CMK (cell line): ENCODE measurements around the gene RBM14.
"Not testable (repeated sequence)": the region's sequence is repeated elsewhere in the genome, so short reads cannot be mapped to it uniquely, and the experiment has no call there.

Source experiments
- DNase-seq: peaks from one replicate; pipeline ENCODE4 v3.0.0-alpha.2; 2010; ENCODE audit warnings: low read depth

Gene RBM14

GRCh38 chr11:66616379-66617154 lies at the start of gene RBM14:
TSS of gene RBM14 (plus strand) at chr11:66616630. CDS start at chr11:66616721, 91 bp downstream.
- peak; percentile 100 for DNase-seq

- no peak for DNase-seq
These were observed 48.7 kb upstream of the RBM14 start for GRCh38 chr11:66567787-66568123.

GRCh38 chr11:66568124-66568916 lies 48.1 kb upstream of the RBM14 start, which contains the start of gene CTSF:
TSS of gene CTSF (minus strand) at chr11:66568606. CDS start at chr11:66568486, 120 bp downstream.
- DNase-seq = peak; percentile 49

DNA sequence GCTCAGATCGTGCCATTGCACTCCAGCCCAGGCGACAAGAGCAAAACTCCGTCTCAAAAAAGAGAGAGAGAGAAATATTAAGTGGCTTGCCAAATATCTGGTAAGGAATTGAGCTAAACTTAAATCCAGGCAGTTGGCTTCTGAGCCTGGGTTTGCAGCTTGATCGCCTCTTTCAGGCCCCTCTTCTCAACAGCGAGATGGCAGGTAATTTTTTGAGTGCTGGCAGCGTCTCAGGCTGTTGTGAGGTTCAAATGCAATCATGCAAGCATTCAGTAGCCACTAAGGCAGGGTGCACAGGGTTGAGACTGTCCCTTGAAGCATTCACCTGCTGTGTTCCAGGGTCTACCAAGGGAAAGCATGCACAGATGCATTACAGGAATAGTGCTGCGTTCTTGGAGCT lies 47.4 kb upstream of the RBM14 start:
- DNase-seq = no peak

DNA sequence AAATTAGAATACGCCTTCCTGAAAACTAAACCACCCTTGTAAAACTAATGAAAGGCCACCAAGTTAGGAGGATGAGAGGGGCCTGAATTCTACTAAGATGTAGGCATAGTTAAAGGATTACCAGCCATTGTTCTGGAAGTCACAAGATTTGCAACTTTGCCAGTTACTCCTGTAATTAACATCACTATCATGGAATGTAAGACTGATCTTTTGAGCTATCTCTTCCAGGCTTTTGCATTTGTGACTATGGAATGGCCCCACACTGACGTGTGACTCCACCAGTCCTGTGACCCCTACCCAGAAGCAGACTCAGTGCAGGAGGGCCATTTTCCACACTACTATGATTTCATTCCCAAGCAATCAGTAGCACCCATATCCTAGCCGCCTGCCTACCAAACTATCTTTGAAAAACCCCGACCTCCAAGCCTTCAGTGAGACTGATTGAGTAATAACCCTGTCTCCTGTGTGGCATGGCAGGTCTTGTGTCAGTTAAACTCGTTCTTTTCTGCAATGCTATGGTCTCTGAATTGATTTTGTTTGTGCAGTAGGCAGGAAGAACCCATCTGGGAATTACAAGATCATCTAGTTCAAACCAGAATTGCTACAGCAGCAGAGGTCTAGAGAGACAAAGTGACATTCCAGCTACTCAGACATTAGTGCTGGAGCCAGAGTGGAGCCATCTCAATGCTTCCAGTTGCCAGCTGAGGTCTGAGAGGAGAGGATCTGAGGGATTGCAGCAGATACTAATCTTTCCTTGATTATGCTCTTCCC lies 46.2 kb upstream of the RBM14 start:
- no peak for DNase-seq

GRCh38 chr11:66570850-66571180 lies 45.6 kb upstream of the RBM14 start:
- DNase-seq = no peak

- DNase-seq = no peak
These were observed 37.3 kb upstream of the RBM14 start for GRCh38 chr11:66579017-66579606.

DNA sequence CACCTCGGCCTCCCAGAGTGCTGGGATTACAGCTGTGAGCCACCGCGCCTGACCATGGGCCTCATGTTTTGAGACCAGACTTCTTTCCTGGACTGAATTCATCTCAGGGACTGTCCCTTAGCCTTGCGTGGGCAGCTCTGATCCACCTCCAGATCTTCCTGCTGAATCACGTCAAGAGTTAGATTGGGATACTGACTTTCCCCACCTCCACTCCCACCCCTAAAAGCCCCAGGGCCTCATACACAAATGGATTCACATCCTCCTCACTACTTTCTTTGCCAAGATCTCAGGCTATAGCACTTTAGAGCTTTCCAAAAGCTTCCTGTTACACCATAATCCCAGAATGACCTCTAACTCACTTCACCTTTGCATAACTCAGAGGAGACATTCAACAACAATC lies 35.6 kb upstream of the RBM14 start:
- no peak for DNase-seq

DNA sequence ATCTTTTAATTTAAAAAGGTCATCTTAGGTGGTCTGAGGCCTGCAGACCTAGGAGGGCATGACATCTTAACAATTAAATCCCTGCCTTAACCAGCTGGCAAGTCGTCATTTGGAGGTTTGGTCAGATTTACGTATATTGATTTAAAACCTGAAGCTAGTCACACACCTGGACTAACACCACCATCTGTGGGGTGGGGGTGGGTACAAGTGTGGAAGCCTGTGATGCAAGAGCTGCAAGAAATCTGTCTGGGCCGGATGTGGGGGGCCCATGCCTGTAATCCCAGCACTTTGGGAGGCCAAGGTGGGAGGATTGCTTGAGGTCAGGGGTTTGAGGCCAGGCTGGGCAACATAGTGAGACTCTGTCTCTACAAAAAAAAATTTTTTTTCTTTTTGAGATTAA lies 35.2 kb upstream of the RBM14 start:
- no peak for DNase-seq

DNA sequence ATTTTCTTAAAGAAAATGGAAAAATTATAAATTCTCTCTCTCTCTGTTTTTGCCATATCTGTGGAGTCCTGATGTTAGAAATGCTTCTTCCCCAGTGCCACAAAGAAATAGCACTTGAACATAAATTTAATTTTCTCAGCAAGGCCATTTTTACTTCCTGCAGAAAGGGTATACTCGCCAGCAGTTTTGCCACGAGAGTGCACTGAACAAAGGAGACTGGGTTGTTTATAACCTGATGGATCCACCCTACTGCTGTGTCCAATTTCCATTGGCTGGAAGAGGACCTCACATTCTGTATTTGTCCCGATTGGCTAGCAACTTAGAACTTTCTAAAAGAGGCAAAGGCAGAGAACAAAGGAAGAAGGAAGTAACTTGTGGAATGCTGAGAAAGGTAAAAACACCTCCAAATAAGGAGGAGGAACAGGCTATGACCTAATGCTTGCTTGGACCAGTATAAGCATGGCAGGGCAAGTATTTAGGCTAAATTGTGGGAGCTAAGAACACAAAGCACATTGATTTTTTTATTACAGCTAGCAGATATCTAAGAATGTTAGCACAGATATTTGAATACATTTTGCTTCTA lies 33.8 kb upstream of the RBM14 start:
- DNase-seq = not testable (repeated sequence)

- not testable (repeated sequence) for DNase-seq
These were observed 31.0 kb upstream of the RBM14 start for GRCh38 chr11:66585447-66585846.

- DNase-seq = no peak
These were observed 30.3 kb upstream of the RBM14 start for GRCh38 chr11:66586136-66586535.

- not testable (repeated sequence) for DNase-seq
These were observed 27.1 kb upstream of the RBM14 start for GRCh38 chr11:66589315-66589714.

GRCh38 chr11:66589996-66590675 lies 26.3 kb upstream of the RBM14 start:
- no peak for DNase-seq

DNA sequence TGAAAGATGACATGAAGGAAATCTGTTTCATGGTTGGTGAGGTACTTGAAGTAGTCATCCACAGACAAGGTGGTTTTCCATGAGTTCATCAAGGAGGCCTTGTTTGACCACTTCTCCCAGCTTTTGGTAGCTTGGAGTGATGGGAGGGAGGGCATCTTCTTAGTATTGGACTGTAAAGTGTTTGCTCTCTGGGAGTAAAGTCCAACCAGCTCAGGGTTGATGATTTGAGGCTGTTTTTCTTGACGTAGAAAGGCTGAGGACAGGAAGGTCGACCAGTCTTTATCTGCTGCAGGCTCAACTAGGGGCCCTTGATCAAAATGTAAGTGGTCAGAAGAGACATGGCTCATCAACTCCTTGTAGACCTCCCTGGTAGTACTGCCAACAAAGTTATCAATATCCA lies 25.3 kb upstream of the RBM14 start:
- DNase-seq = no peak

DNA sequence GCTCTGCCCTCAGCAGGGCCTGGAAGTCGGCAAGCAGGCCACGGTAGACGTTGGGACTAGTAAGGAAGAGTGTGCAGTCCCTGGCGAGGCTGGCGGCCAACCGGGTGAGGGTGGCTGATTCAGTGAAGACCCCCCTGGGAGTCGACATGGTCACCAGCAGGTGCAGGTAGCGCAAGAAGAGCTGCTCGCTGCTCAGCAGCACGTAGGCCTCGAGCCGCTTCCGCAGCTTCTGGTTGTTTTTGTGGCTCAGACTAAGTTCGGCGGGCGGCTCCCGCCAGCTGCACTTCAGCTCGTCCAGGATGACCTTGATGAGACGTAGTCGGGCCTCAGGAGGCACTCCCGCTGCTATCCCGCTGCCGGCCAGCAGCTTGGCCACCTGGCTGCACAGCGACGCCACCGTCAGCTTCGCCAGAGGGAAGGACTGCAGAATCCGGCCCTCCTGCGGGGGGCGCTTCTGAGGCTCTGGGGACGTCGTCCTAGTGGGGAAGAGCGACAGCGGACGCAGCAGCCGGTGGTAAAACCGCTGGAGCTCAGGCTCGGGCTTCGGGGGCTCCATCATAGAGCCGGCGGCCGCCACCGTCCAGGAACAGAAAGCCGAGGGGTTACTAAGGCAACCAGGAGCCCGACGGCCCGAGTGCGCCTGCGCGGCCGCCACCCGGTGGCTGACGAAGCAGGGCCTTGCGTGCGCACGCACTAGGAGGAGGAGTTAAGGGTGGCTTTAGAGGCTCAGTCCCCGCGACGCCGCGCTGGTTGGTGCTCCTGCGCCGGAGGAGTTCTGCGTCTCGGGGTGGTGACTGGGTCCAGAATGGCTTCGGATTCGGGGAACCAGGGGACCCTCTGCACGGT lies 23.8 kb upstream of the RBM14 start, which contains the start of the genes CCDC87 and CCS:
Gene CCDC87 (minus strand): TSS at position 607 of the 846 bp plus-strand sequence. CDS start 48 bp downstream, at position 559.
Gene CCS (plus strand): TSS at position 729 of the 846 bp plus-strand sequence. CDS start 77 bp downstream, at position 806.
- peak; percentile 91 for DNase-seq

DNA sequence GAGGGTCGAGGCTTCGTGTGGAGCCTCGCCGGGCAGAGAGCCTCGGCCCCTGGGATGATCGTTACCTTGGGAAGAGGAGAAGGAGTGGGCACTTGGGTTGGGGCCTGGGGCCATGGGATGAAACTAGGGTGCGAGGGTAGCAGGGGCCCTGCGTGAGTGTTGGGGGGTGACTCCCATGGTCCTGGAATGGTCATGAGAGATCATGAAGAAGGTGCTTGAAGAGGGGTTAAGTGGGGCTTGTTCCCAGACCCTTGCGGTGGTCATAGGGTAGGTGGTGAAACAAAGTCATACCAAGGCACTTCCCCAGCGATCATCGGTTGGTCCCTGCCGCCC lies 23.2 kb upstream of the RBM14 start:
- no peak for DNase-seq

DNA sequence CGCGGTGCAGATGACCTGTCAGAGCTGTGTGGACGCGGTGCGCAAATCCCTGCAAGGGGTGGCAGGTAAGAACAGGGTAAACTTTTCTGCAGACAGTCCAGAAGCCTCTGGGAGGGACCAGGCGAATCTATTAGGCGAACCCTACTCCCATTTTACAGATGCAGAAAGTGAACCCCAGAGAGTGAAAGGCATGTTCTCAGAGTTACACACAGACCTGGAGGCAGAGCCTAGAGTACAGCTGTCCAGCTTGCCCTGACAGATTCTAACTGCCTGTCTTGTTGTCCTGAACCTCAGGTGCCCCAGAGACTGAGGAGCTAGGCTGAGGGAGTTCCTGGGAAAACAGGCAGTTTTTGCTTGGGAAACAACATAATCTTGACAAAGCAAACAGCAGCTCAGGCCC lies 22.8 kb upstream of the RBM14 start:
- DNase-seq = no peak

DNA sequence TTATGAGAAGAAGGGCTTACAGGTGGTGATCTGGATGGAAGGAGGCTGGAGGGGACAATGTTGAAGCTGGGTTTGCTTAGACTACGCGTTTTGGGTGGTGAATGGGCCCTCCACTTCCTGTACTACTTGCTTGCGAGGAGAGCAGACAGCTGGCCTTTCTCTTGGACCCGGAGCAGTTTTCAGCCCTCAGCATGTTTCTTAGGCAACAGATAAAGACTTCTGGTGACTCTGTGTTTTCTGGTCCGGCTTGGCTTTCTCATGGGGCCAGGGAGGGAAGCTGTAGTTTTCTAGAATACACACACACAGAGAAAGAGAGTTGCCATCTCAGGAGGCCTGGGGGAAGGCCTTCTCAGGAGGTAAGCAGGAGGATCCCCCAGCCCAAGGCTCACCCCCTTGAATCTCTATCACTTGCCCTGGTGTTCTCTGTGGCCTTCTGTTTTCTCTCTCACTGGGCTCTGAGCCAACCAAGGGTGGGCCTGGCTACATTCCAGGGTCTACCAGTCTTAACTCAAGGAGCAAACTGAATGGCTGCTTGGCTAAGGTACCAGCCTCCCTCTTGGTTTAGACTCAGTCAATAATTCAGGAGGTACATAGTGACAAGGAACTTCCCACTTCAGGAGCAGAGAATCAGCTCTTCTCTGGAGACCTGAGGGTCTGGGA lies 21.1 kb upstream of the RBM14 start:
- no peak for DNase-seq

- DNase-seq = no peak
These were observed 17.4 kb upstream of the RBM14 start for GRCh38 chr11:66598993-66599392.
